Measurements from ENCODE around the gene UGT1A4.
"Not testable (repeated sequence)": the region's sequence is repeated elsewhere in the genome, so short reads cannot be mapped to it uniquely, and the experiment has no call there.

Gene UGT1A4

DNA sequence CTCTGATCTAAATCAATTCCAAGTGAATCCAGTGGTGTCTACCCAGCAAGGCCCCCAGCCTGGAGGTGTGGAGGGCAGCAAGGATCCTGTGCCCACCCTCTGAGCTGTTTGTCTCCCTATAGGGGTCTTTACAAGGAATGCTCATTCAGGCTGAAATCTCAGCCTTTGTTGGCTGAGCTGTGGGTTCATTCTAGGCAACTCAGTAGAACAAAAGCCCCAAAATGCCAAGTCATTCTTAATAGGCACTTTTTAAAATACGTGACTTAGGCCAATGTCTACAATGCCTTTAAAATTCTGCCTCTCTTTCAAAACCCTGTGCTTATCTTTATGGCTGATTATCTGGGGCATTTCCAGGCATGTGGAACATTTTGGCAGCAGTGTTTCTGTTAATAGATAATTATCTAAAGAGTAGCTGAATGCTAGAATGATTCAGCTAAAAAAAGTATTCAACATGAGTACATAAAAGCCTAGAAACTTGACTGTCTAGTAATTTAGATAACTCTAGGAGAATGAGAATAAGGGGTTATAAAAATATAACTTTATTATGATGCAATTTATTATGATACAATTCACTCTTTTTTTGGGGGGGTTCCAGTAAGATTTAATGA is 18.4 kb upstream of the UGT1A4 start:
- no peak for DNase-seq

DNA sequence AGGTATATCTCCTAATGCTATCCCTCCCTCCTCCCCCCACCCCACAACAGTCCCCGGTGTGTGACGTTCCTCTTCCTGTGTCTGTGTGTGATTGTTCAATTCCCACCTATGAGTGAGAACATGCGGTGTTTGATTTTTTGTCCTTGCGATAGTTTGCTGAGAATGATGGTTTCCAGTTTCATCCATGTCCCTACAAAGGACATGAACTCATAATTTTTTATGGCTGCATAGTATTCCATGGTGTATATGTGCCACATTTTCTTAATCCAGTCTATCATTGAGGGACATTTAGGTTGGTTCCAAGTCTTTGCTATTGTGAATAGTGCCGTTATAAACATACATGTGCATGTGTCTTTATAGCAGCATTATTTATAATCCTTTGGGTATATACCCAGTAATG is 17.7 kb upstream of the UGT1A4 start:
- not testable (repeated sequence) for DNase-seq

DNA sequence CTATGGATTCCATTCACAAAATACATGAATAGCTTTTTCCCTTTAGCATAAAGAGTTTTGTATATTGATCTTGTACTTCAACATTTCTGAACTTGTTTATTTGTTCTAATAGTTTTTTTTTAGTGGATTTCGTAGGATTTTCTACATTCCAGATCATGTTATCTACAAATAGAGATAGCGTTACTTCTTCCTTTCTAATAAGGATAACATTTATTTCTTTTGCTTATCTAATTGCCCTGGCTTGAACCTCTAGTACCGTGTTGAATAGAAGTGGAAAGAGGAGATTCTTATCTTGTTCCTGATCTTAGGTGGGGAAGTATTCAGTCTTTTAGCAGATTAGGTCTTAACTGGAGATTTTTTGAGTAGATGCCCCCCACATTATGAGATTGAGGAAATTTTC is 16.3 kb upstream of the UGT1A4 start:
- DNase-seq: no peak

DNA sequence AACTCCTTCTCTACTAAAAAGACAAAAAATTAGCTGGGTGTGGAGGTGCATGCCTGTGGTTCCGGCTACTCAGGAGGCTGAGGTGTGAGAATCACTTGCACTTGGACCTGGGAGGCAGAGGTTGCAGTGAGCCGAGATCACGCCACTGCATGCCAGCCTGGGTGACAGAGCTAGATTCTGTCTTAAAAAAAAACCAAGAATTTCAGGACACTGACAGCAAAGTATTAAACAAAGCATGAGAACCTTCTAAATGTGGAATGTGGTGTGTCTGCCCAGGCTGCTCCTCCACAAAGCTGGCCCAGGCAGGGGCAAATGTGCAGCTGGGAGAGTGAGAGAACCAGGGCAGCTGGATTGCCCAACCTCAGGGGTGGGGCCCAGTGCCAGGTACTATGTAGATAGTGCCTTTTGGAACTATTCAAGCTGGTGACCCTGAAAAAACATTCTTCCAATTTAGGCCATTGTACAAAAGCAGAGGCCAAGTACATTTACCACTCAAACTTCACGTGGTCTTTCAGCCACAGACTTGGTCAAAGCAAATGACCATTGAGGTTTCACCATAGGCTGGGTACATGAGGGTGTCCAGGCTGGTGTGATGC is 12.5 kb upstream of the UGT1A4 start:
- no peak for DNase-seq

DNA sequence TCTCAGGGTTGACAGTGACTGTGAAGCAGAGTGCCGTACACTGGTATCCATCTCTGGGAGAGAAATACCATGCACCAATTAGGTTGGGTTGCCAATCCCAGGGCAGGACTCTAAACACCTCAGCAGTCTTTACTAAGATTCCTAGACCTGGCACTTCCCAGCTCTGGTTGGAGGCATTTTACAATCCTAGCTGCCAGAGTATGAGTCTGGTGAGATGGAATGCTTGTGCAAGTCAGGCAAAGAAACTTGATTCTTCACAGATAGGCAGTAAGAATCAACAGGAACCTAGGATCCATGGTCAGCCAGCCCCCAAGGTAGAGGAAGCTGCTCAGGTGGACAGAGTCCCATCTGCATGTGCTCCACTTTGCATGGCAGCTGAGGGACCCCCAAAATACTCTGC is 11.8 kb upstream of the UGT1A4 start:
- no peak for DNase-seq

DNA sequence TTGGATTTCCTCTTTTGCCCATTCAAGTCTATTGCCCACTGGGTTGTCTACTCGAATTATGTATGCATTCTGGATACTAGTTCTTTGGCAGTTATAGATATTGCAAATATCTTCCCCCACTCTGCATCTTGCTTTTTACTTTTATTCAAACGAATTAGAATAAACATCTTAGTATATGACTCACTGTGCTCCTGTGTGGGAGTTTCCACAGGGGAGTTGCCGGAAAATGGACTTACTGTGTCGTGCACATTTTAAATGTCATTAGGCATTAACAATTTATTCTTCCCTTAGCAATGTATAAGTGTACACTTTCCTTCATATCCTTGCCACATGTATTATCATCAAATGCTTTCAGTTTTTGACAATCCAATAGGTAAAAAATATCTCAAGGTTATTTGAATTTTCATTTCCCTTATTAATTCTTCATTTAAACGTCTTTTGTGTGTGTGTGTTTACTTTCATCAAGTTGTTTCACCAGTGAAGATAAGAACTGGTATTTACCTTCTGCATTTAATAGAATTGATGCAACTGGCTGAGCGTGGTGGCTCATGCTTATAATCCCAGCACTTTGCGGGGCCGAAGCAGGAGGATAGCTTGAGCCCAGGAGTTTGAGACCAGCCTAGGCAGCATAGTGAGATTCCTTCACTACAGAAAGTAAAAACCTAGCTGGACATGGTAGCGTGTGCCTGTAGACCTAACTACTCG is 10.4 kb upstream of the UGT1A4 start:
- no peak for DNase-seq

DNA sequence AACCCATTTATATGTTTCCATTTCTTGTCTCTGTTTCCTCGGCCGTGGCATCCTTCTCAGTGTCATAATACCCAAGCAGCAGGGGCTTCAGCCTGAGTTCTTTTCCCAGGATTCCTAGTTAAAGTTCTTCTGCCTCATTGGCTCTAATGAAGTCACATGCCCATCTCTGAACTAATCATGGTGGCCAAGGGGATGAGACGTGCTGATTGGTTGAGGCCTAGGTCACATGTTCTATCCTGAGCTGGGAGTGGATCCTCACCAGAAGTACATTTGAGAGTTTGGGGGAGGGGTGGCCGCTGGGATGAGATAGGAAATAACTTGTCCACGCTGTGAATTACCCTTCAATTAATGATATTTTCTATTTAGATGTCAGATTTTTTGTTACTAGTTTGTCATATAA is 9.6 kb upstream of the UGT1A4 start:
- no peak for DNase-seq

DNA sequence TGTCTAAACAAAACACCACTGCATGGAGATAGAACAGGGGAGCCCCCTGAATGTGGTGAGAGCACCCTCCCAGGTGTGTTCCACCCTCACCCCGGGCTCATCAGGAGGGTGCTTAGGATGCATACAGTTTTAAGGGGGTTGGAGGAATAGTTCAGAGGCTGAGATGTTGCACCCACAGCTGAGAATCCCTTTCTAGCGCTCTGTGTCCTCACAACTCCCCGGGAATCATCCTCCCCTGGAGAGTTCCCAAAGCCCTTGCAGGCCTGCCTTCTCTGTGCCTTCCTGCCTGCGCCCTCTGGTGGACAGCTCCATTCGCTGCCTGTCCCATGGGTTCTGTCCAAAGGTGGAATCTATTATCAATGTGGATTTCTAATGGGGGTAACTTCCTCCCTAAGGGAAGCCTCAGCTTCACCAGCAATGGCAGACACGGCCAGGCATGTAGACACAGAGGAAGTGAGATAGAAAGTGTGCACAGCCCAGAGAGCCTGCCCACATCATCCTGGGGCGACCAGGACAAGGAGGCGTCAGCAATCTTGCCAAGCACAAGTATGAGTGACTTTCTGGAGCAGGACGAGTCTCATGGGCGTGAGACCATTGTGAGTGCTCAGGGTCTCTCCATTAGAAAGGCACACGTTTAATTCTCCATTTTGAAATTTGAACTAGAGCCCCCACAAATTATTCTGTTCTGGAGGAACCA is 7.1 kb upstream of the UGT1A4 start:
- DNase-seq: peak; percentile 55

DNA sequence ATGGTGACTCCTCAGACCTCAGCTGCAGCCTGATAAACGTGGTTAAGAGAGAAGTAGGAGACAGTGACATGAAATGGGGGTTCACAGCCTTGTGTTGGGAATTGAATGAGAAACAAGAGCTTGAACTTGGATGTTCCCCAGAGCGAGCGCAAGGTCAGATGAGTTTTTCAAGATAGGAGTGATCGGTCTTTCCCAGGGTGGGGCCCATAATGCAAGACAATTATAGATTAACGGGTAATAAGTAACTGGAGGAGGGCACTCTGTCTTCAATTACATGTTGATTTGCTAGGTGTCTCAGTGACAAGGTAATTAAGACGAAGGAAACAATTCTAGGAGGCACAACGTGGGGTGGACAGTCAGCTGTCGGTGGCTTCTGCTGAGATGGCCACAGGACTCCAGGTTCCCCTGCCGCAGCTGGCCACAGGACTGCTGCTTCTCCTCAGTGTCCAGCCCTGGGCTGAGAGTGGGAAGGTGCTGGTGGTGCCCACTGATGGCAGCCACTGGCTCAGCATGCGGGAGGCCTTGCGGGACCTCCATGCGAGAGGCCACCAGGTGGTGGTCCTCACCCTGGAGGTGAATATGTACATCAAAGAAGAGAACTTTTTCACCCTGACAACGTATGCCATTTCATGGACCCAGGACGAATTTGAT is 5.8 kb upstream of the UGT1A4 start, which contains the start of gene UGT1A5:
TSS of gene UGT1A5 (plus strand) at position 297 of the 651 bp plus-strand sequence. CDS start at position 382, 85 bp downstream.
- no peak for DNase-seq

DNA sequence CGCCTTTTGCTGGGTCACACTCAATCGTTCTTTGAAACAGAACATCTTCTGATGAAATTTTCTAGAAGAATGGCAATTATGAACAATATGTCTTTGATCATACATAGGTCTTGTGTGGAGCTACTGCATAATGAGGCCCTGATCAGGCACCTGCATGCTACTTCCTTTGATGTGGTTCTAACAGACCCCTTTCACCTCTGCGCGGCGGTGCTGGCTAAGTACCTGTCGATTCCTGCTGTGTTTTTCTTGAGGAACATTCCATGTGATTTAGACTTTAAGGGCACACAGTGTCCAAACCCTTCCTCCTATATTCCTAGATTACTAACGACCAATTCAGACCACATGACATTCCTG is 5.3 kb upstream of the UGT1A4 start:
- DNase-seq: no peak

DNA sequence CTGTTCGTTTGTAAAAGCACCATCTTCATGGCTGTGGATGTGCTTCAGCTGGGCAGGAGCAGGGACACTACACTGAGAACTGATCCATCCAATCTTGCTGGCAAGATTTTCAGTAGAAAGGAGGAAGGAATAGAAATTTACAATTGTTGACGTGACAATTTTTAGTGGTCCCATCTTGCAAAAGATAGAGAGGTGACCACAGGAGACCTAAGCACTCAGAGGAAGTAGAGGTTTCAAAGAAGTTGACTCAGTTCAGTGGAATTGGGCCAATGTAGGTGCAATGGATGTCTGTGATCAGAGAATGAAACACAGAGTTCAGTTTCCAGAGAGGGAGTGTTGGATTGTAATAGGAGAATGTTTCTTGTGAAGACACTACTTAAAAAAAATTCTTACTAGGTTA is 4.4 kb upstream of the UGT1A4 start:
- no peak for DNase-seq

DNA sequence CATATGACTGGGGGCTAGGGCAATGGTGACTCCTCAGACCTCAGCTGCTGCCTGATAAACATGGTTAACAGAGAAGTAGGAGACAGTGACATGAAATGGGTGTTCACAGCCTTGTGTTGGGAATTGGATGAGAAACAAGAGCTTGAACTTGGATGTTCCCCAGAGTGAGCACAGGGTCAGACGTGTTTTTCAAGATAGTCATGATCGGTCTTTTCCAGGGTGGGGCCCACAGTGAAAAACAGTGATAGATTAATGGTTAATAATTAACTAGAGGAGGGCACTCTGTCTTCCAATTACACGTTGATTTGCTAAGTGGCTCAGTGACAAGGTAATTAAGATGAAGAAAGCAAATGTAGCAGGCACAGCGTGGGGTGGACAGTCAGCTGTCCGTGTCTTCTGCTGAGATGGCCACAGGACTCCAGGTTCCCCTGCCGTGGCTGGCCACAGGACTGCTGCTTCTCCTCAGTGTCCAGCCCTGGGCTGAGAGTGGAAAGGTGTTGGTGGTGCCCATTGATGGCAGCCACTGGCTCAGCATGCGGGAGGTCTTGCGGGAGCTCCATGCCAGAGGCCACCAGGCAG is 10.3 kb downstream of the UGT1A4 start, which contains the start of gene UGT1A3:
TSS of gene UGT1A3 (plus strand) at position 320 of the 579 bp plus-strand sequence. CDS start at position 405, 85 bp downstream.
- DNase-seq: no peak

DNA sequence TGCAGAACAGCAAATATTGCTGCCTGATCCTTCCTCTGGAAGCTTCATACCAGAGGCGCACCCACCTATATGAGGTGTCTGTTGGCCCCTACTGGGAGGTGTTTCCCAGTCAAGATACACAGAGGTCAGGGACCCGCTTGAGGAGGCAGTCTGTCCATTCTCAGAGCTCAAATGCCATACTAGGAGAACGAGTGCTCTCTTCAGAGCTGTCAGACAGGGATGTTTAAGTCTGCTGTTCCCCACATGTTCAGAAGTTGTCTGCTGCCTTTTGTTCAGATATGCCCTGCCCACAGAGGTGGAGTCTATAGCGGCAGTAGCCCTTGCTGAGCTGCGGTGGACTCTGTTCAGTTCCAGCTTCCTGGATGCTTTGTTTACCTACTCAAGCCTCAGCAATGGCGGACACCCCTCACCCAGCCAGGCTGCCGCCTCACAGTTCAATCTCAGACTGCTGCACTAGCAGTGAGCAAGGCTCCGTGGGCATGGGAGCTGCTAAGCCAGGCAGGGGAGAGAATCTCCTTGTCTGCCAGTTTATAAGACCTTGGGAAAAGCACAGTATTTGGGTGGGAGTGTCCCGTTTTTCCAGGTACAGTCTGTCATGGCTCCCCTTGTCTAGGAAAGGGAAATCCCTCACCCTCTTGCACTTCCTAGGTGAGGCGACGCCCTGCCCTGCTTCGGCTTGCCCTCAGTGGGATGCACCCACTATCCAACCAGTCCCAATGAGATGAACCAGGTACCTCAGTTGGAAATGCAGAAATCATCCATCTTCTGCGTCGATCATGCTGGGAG is 18.5 kb downstream of the UGT1A4 start:
- not testable (repeated sequence) for DNase-seq

DNA sequence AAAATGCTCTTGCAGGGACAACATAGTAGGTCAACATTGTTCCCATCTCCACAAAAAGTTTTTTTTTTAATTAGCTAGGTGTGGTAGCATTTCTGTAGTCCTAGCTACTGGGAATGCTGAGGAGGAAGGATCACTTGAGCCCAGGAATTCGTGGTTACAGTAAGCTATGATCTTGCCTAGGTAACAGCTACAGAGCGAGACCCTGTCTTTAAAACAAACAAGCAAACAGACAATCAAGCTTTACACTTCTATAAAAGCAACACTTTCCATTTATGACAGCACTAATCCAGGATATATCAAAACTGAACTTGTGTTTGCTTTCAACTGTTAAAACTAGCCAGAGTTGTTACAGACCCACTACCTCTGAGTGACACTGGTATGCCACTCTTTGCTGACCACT is 22.3 kb downstream of the UGT1A4 start:
- DNase-seq: no peak

DNA sequence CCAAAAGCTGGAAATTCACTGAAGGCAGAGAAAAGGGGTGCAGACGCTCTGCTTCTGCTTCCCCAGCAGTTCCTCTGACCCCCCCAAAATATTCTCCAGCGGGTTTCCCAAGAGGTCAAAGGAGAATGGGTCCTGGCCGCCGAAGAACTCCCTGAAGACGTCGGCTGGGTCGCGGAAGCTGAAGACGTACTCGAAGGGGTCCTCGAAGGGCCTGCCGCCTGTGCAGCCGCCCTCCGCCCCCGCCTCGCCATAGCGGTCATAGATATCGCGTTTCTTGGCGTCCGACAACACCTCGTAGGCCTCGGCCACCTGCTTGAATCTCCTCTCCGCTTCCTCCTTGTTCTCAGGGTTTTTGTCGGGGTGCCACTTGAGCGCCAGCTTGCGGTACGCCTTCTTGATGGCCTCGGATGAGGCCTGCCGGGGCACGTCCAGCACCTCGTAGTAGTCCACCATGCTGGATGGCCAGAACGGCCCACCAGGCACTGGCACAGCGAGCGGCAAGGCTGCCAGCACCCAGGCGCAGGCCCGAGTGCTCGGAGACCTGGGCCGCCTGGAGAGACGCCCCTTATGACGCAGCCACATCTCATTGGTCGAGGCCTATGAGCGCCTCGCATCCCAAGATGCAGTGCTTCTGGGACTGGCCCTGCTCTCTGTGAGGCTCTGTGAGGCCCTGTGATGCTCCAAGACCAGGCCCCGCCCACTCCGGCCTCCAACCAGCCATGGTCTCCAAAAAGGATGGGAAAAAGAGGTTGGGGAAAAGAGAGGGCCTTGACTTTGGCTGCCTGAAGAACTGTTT is 25.1 kb downstream of the UGT1A4 start:
- DNase-seq: no peak

DNA sequence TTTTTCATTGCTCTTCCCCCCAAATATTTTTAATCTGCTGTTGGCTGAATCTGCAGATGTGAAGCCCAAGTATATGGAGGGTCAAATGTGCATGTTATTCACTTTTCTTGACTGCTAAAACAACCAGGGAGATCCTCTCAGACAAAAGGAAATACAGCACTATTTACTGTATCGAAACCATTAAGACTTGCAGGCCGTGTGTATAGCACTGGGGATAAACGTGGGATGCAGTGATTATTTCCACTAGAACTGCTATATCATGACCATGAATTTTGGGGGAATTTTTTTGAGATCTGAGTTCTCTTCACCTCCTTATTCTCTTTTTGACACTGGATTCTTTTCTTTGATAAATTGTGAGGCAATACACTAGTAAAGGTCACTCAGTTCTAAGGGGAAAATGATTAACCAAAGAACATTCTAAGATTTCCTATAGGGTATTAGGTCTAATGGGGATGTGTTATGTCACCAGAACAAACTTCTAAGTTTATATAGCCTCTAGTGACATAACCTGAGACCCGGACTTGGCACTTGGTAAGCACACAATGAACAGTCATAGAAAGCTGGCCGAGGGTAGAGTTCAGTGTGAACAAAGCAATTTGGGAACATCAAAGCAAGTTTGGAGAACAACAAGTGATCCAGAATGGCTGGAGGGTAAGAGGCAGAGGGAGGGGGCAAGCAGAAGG is 26.7 kb downstream of the UGT1A4 start:
- DNase-seq: no peak

DNA sequence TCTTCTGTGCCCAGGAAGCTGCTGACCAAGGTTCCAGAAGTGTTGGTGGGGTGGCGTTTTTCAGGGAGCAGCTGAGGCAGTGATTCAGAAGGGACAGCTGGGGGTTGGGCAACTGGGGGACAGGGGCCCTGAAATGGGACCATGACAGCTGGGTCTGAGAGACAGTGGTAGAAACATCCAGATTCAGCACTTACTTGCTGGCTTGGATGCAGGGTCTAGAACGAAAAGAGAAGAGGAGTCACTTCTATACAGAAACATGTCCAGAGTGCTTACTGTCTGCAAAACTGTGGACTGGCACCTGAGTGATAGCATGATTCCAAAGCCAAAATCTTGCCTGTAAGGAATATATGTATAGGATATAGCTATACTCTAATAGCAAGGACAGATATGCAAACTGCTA is 27.3 kb downstream of the UGT1A4 start:
- not testable (repeated sequence) for DNase-seq

DNA sequence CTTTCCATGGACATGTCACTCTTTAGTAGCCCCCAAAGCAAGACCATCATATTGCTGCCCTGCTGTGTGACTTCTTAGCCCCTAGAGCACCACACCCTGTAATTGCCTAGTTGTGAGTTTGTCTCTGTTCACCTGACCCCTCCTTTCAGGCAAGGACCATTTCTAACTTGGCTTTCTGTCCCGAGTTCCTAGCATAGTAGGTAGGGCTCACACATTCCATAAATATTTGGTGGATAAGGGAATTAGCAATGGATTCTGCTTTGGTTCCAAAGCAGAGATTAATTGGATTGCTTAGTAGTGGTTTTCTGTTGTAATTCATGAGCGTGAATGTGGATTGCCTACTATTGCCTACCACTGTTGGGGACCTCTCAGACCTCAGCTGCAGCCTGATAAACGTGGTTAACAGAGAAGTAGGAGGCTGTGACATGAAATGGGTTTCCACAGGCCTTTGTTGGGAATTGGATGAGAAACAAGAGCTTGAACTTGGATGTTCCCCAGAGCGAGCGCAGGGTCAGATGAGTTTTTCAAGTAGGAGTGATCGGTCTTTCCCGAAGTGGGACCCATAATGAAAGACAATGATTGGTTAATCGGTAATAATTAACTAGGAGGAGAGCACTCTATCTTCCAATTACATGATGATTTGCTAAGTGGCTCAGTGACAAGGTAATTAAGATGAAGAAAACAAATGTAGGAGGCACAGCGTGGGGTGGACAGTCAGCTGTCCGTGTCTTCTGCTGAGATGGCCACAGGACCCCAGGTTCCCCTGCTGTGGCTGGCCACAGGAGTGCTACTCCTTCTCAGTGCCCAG is 28.1 kb downstream of the UGT1A4 start:
- no peak for DNase-seq

DNA sequence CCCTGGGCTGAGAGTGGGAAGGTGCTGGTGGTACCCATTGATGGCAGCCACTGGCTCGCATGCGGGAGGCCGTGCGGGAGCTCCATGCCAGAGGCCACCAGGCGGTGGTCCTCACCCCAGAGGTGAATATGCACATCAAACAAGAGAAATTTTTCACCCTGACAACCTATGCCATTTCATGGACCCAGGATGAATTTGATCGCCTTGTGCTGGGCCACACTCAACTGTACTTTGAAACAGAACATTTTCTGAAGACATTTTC is 28.7 kb downstream of the UGT1A4 start:
- DNase-seq: no peak

DNA sequence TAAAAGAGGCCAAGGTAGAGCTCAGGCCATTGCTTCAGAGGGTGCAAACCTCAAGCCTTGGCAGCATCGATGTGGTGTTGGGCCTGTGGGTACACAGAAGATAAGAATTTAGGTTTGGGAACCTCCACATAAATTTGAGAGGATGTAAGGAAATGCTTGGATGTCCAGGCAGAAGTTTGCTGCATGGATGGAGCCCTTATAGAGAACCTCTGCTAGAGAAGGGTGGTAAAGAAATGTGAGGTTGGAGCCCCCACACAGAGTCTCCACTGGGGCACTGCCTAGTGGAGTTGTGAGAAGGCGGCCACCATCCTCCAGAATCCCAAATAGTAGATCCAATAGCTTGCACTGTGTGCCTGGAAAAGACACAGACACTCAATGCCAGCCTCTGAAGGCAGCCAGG is 32.2 kb downstream of the UGT1A4 start:
- DNase-seq: not testable (repeated sequence)

All from CD4-positive, alpha-beta T cell treated with Interleukin-10 for 1 hour (primary cell).